ENCODE results near the gene NOXA1.

DNA sequence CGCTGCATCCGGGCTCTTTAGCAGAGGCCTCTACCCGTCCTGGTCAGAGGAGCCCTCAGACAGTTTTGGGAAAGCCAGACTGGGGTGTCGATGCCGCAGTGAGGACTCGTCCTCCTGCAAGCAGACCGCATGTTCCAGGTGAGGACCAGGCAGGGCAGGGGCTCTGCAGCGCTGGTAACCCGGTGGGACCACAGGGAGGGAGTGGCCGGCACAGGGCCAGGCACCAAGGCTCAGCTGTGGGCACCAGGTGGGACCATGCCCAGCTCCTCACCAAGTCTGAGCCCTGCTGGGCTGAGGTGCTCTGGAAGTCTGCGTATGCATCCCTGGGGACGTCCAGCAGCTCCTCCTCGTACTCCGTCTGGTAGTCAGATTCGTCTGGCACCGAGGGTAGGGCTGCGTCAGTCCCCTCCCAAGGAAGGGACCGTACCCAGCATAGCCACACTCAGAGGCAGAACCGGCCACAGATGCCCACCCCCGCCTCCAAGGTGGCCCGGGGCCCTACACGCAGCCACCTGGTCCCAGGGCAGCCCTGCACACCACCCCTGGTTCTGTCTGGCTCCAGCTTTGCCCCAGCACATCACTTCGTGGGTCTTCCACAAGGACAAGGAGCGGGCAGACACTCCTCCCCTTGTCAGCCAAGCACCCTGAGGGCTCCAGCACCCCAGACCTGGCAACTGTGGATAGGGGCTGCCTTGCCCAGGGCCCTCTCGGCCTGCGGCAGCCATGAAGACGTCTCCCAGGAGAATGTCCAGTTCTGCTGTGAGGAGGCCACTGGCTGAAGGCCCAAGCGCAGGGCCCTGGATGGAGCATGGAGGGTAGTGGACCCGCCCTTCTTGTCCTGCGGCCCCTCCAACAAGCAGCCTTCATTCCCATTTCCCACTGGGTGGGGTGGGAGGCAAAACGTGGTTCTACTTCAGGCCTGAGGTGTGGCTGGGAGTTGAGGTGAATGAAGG, 37.4 kb downstream of the NOXA1 start:
- TF ChIP-seq, protein P1, sequence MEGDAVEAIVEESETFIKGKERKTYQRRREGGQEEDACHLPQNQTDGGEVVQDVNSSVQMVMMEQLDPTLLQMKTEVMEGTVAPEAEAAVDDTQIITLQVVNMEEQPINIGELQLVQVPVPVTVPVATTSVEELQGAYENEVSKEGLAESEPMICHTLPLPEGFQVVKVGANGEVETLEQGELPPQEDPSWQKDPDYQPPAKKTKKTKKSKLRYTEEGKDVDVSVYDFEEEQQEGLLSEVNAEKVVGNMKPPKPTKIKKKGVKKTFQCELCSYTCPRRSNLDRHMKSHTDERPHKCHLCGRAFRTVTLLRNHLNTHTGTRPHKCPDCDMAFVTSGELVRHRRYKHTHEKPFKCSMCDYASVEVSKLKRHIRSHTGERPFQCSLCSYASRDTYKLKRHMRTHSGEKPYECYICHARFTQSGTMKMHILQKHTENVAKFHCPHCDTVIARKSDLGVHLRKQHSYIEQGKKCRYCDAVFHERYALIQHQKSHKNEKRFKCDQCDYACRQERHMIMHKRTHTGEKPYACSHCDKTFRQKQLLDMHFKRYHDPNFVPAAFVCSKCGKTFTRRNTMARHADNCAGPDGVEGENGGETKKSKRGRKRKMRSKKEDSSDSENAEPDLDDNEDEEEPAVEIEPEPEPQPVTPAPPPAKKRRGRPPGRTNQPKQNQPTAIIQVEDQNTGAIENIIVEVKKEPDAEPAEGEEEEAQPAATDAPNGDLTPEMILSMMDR (IDR thresholded peaks at IDR 0.05): no peak
- TF ChIP-seq POLR2A (IDR thresholded peaks at IDR 0.05): no peak

All from lower leg skin (tissue), 3 donors.